HEK293 (cell line): ENCODE data around the gene PCYOX1L.

Experiments used
- ZNF121 ChIP-seq: fragments of 450-650 bp; formaldehyde crosslinking; IDR thresholded peaks from 2 replicates; pipeline ENCODE4 v1.5.1; 2016; ENCODE audit warnings: missing biosample characterization, missing genetic modification characterization
- ZNF366 ChIP-seq: fragments of 450-650 bp; formaldehyde crosslinking; conservative IDR thresholded peaks from 2 replicates; pipeline ENCODE4 v1.5.1; 2016; ENCODE audit warnings: missing biosample characterization, missing genetic modification characterization
- ZNF558 ChIP-seq: fragments of 450-650 bp; formaldehyde crosslinking; IDR thresholded peaks from 2 replicates; pipeline ENCODE4 v1.5.1; 2016; ENCODE audit warnings: missing biosample characterization, missing genetic modification characterization
- ZNF658 ChIP-seq: fragments of 450-650 bp; formaldehyde crosslinking; IDR thresholded peaks from 2 replicates; pipeline ENCODE4; 2016; ENCODE audit warnings: missing biosample characterization, missing genetic modification characterization

DNA sequence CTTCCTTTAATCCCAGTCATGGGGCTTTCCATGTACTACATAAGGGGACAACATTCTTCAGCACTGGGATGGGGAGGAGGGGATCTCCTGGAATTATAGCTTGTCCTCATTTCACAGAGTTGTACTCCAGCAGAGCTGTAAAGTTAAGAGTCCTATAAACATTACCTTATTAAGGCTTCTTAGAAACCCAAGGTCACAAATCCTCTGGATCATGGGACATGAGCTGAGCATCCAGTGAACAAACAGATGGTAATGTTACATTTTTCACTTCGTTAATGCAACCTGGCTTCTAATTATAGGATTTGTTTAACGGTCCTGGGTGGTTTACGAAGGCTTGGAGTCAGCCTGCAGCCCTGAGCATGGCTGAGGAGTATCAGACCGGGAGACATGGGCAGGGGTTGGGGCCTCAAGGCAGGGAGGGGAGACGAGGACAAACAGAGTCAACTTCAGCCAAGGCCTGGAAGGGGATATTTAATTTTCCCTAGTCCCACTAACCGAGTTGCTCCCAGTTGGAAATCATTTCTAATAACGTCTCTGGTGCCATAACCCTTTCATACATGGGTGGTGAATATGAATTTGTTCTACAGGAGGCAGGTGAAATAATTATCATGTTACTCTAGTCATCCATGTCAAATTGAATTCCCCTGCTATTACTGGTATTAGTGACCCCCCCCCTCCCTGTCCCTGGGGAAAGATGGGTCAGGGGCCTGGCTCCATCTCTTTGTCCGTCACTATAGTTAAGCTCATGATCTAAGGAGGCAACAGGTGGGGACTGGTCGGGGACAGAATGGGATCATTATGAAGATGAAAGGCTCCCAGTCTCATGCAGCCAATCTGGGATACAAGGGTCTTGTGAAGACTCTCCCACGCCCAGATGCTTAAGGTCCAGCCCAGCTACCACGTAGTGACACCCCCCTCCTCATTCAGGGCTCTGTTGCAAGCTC lies 32.0 kb downstream of the PCYOX1L start:
- no peak for TF ChIP-seq ZNF558
- TF ChIP-seq ZNF366 (tag by site-specific recombination): no peak
- no peak for TF ChIP-seq ZNF658 (tag by site-specific recombination)
- no peak for TF ChIP-seq ZNF121
